ENCODE results near the gene OBI1. TPM values are rescaled to one million over a fixed set of nuclear protein-coding genes. Genes with fewer than 3 reads are reported as not detected.

The OBI1 gene
- total and polyA plus RNA-seq, 10 of the 15 experiments (the other 5 are each of a cell fraction or from before 2014, with no cell fraction given): 15.5 to 34.2 (median 22.0) TPM

- no peak for TF ChIP-seq ZNF592 (IDR thresholded peaks at IDR 0.05)
- TF ChIP-seq TBL1XR1 (IDR thresholded peaks at IDR 0.05; ENCODE audit: low read depth, low read length): no peak; the same call in 1 of the 2 replicates
- peak; percentile 91 for TF ChIP-seq POLR2AphosphoS5 (IDR thresholded peaks at IDR 0.05; ENCODE audit: low read length)
- no peak for TF ChIP-seq EED (IDR thresholded peaks at IDR 0.05; ENCODE audit: low read depth)
- TF ChIP-seq EZH2 (IDR thresholded peaks at IDR 0.05; ENCODE audit: borderline replicate concordance, control insufficient read depth, low read depth, low read length): no peak
- peak; percentile 76 for TF ChIP-seq YY1 (IDR thresholded peaks at IDR 0.05; ENCODE audit: low read depth, low read length)
- TF ChIP-seq TAF1 (IDR thresholded peaks at IDR 0.05; ENCODE audit: borderline replicate concordance, low read depth, low read length): peak; percentile 94
- TF ChIP-seq MYC (IDR thresholded peaks at IDR 0.05; ENCODE audit: insufficient read depth, insufficient read length, insufficient replicate concordance, low read length, severe bottlenecking): no peak
- TF ChIP-seq PML (IDR thresholded peaks at IDR 0.05; ENCODE audit: low read length): peak; percentile 91; the same call in 1 of the 2 replicates
- no peak for TF ChIP-seq BCL11A (IDR thresholded peaks at IDR 0.05; ENCODE audit: low read depth, low read length)
- TF ChIP-seq DPF2 (IDR thresholded peaks at IDR 0.05): no peak; the same call in 1 of the 2 replicates
- no peak for TF ChIP-seq MLLT1 (IDR thresholded peaks at IDR 0.05)
- no peak for TF ChIP-seq SMAD1 (IDR thresholded peaks at IDR 0.05; ENCODE audit: low read depth, partially characterized antibody)
- TF ChIP-seq RFX5 (IDR thresholded peaks at IDR 0.05; ENCODE audit: low read depth, low read length): no peak
- no peak for TF ChIP-seq SMARCA5 (IDR thresholded peaks at IDR 0.05)
- 0 out of 2 replicates have a peak, but pooled peaks have one; percentile 14 for TF ChIP-seq RAD51 (IDR thresholded peaks at IDR 0.05)
- TF ChIP-seq SUPT20H (IDR thresholded peaks at IDR 0.05; ENCODE audit: borderline replicate concordance, control insufficient read depth, low read depth, low read length): no peak
- TF ChIP-seq GABPA (IDR thresholded peaks at IDR 0.05; ENCODE audit: low read depth): peak; percentile 69
- no peak for TF ChIP-seq KLF5 (IDR thresholded peaks at IDR 0.05; ENCODE audit: partially characterized antibody)
- TF ChIP-seq RCOR1 (conservative IDR thresholded peaks at IDR 0.05; ENCODE audit: low read depth, low read length): no peak
- TF ChIP-seq ELK1 (IDR thresholded peaks at IDR 0.05; ENCODE audit: low read depth, low read length): no peak
- no peak for TF ChIP-seq NR2C1 (IDR thresholded peaks at IDR 0.05)
- no peak for TF ChIP-seq STAT3 (IDR thresholded peaks at IDR 0.05; ENCODE audit: low read depth, low read length)
- TF ChIP-seq EP300 (IDR thresholded peaks at IDR 0.05; ENCODE audit: borderline replicate concordance in 1 of 2, control insufficient read depth in 1 of 2, low read depth in 2 of 2, low read length in 2 of 2): no peak
- TF ChIP-seq HDAC2 (IDR thresholded peaks at IDR 0.05): no peak
Observed at GRCh38 chr13:78658630-78659449, at the start of gene OBI1 (continued).
